HEK293T (cell line): Measurements from ENCODE around the gene EIF3L.

Experiments used
- ARNT ChIP-seq: fragments of 450-650 bp; IDR thresholded peaks from 2 replicates; pipeline ENCODE4 v1.6.1; 2017; ENCODE audit warnings: mild to moderate bottlenecking
- BHLHE40 ChIP-seq: fragments of 450-650 bp; IDR thresholded peaks from 2 replicates; pipeline ENCODE4 v1.6.1; 2016; ENCODE audit warnings: mild to moderate bottlenecking, moderate library complexity, borderline replicate concordance
- FOXA1 ChIP-seq: fragments of 450-650 bp; IDR thresholded peaks from 2 replicates; pipeline ENCODE4 v1.6.1; 2016; ENCODE audit warnings: mild to moderate bottlenecking
- FOXK2 ChIP-seq: fragments of 450-650 bp; IDR thresholded peaks from 2 replicates; pipeline ENCODE4 v1.6.1; 2016; ENCODE audit warnings: mild to moderate bottlenecking
- FOXM1 ChIP-seq: fragments of 450-650 bp; IDR thresholded peaks from 2 replicates; pipeline ENCODE4 v1.6.1; 2017; ENCODE audit warnings: mild to moderate bottlenecking, borderline replicate concordance
- HDGF ChIP-seq: fragments of 450-650 bp; IDR thresholded peaks from 2 replicates; pipeline ENCODE4 v1.6.1; 2017; ENCODE audit warnings: antibody characterized with exemption, borderline replicate concordance
- LEF1 ChIP-seq: fragments of 450-650 bp; IDR thresholded peaks from 2 replicates; pipeline ENCODE4 v1.6.1; 2017; ENCODE audit warnings: mild to moderate bottlenecking, borderline replicate concordance
- NFRKB ChIP-seq: fragments of 450-650 bp; IDR thresholded peaks from 2 replicates; pipeline ENCODE4 v1.6.1; 2016; ENCODE audit warnings: mild to moderate bottlenecking, moderate library complexity
- SP1 ChIP-seq: fragments of 450-650 bp; IDR thresholded peaks from 2 replicates; pipeline ENCODE4 v1.6.1; 2017
- SUZ12 ChIP-seq: fragments of 450-650 bp; IDR thresholded peaks from 2 replicates; pipeline ENCODE4 v1.6.1; 2016; ENCODE audit warnings: mild to moderate bottlenecking
- TF ChIP-seq, protein P1 (sequence below): fragments of 450-650 bp; IDR thresholded peaks from 2 replicates; pipeline ENCODE4 v1.6.1; 2016

DNA sequence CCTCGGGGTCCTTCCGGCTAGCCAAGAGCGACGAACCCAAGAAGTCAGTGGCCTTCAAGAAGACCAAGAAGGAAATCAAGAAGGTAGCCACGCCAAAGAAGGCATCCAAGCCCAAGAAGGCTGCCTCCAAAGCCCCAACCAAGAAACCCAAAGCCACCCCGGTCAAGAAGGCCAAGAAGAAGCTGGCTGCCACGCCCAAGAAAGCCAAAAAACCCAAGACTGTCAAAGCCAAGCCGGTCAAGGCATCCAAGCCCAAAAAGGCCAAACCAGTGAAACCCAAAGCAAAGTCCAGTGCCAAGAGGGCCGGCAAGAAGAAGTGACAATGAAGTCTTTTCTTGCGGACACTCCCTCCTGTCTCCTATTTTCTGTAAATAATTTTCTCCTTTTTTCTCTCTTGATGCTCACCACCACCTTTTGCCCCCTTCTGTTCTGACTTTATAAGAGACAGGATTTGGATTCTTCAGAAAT is 43.4 kb upstream of the EIF3L start:
- no peak for TF ChIP-seq FOXK2
- no peak for TF ChIP-seq NFRKB
- no peak for TF ChIP-seq FOXM1
- no peak for TF ChIP-seq SP1
- TF ChIP-seq SUZ12, result no peak
- no peak for TF ChIP-seq HDGF
- no peak for TF ChIP-seq LEF1
- no peak for TF ChIP-seq FOXA1
- no peak for TF ChIP-seq ARNT
- TF ChIP-seq BHLHE40, result no peak
- TF ChIP-seq, protein P1, sequence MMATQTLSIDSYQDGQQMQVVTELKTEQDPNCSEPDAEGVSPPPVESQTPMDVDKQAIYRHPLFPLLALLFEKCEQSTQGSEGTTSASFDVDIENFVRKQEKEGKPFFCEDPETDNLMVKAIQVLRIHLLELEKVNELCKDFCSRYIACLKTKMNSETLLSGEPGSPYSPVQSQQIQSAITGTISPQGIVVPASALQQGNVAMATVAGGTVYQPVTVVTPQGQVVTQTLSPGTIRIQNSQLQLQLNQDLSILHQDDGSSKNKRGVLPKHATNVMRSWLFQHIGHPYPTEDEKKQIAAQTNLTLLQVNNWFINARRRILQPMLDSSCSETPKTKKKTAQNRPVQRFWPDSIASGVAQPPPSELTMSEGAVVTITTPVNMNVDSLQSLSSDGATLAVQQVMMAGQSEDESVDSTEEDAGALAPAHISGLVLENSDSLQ, result no peak
